Measurements from ENCODE around the gene MFAP3L.

Gene MFAP3L

GRCh38 chr4:170017252-170017651 is 8.9 kb downstream of the MFAP3L start:
- DNase-seq = no peak

DNA sequence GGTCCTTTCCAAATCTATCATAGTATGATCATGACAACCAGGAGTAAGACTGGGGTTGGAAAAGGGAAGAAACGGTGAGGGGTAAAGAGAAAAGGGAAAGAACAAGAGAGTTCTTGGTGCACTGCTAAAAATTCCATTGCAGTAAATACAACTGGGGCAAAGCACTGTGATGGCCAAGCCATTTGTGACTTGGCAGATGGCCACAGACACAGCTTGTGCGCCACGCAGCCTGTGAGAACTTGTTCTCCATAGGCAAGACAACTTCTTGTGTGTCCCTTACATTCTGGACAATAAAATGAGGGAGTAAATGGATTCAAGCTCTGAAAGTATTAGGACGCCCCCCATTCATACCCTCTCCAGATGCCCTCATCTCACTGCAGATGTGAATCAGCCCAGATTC is 10.9 kb downstream of the MFAP3L start:
- no peak for DNase-seq

- DNase-seq = no peak
Measured at GRCh38 chr4:170014359-170015011, 11.7 kb downstream of the MFAP3L start.

GRCh38 chr4:170012629-170012958 is 13.6 kb downstream of the MFAP3L start:
- DNase-seq = no peak

DNA sequence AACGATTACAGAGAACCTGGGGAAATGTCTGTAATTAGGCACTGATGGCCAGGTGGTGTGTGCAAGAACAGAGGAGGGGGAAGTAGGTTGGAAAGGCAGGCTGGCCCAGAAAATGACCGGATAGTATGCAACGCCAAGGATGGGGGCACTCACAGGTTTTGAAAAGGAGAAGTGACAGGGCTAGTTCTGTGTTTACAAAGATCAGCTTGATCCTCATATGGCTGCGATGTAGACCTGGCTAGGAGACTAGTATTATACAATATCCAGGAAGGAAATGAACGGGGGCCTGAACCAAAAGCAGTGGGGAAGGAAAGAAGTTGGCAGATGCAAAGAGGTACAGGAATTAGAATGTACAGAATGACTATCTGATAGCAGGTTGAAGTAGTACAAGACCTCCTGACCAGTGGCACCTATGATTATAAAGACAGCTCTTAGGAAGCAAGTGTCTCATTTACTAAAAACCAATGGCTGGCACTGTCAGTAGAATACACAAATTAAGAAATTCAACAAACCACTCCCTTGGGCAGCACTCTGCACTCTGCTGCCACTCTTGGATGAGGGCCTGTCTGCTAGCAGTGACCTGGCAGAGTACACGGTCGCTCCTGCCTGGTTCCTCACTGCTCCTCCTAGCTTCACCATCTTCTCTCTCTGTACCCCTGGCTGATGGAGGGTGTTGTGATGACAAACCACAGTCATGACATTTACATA is 14.1 kb downstream of the MFAP3L start:
- DNase-seq = no peak

DNA sequence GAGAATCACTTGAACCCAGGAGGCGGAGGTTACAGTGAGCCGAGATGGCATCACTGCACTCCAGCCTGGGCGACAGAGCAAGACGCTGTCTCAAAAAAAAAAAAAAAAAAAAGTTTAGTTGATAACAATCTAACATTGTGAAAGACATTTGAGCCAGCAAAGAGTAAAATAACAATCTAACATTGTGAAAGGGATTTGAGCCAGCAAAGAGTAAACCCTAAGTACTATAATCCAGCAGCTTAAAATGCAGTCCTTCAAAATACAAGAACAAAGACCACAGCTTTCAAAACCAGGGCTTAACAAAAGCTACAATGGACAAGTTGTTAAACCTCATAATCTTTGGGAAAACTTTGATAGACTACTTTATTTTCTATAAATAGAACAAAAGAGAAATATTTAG is 16.9 kb downstream of the MFAP3L start:
- no peak for DNase-seq

- no peak for DNase-seq
Measured at GRCh38 chr4:170008801-170009200, 17.4 kb downstream of the MFAP3L start.

GRCh38 chr4:170008371-170008770 is 17.8 kb downstream of the MFAP3L start:
- DNase-seq = no peak

DNA sequence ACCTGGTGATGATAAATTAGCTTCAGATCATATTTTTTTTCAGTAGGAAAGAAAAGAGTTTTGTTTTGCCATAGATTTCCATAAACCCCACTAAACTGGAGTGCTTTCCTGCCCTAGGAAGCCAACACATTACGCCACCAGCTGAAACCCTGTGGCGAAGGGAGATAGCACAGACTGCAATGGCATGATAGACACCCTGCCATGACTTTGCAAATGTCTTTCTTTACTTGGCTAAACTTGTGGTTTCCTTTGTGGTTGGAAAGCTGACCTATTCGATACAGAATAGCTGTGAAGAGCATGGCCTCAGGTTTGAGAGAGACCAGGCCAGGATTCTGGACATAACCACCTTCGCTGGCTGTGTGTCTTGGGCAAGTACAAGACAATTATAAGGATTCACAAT is 19.1 kb downstream of the MFAP3L start:
- no peak for DNase-seq

- DNase-seq = no peak
Measured at GRCh38 chr4:170005472-170005871, 20.7 kb downstream of the MFAP3L start.

DNA sequence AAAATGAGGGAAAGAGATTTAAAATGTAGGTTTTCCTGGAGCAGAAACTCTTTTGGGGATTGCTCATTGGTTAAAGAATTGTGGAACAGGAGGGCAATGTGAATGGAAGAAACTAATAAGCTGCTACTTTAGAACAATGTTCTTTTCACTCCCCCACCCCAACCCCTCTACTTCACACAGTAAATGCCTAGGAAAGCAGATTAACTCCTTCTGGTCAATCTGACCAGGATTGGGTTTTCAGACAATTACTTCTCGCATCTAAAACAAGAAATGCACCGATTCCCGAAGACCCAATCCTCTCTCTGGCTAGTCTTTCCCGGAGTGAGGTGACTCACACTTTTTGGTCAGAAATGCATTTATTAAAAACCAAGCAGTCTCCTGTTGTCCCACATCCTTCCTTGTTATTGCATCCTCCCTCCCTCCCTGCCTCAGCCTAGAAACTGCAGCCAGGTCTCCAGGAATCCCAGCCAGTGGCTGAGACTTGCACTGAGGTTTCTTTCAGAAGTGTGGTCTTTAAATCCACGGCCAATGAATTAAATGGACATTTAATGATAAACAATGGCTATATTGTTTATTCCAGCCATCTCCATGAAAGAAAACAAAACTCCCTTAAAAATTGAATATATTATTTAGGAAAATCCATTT is 21.4 kb downstream of the MFAP3L start:
- no peak for DNase-seq

DNA sequence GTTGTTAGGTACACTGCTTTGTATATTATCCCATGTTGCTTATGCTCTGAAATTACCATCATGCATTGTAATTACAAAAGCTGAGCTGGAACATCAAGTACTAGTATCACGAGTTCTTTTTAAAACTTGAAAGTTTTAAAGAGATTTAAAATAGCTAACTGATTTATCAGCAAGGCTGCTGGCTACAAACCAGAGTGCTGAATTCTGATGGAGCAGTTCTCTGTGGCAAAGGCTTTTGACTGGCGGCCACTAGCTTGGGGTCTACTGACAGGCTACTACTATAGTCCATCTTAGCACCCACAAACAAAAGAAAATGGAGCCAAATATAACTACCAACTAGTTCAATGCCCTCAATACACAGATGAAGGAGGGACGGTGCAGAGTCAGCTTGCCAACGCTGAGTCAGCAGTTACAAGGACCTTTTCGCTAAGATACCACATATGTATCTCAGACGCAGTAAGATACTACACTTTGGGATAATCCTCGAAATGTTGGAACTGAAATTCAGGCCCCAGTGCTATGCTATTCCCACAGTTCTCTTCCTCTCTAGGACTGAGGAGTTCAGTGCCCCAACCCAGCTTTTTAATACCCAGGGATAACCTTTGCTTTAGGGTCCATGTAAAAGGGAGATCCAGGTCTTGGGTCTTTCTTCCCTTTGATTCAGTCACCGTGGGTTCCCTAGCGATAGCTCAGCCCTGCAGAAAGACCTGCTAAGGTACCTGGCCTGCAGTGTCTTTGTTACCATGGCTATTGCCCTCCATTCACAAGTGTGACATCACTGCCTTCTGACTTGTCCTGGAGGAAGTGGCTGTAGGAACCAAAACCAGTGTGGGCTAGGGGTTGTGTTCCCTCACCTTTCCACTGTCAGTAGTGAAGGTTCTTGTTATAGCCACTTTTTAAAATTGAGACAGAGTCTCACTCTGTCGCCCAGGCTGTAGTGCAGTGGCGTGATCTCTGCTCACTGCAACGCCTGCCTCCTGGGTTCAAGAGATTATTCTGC is 22.8 kb downstream of the MFAP3L start:
- DNase-seq = no peak

- no peak for DNase-seq
Measured at GRCh38 chr4:170001745-170002267, 24.4 kb downstream of the MFAP3L start.

DNA sequence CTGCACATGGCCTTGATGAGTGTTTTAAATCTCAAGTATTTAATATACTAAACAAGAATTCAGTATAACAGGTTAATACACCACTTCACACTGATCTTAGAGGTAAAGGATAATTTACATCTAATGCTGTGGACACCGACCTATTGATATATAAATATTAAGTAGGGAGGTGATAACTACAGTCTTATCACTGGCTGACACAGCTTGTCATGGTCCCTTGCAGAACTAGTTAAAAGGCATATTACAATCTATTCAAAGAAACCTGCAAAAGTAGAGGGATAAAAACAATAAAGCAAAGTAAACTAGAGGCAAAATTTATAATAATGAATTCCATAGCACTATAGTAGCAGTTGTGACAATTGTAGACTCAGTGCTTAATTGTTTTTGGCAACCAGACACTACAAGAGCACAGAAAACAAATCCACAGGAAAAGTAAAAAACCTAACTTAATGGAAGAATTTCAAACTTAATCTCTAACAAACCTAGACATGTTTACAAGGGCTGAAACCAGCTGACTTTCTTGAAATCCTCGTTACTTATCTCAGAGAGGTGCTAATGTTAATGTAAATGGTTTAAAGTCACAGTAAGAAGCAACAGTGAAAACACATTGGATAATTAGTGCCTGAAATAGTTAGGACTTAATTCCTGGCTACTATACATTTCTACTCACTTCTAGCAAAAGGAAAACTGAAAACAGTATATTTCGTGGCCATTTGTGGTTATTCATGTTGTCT is 25.0 kb downstream of the MFAP3L start:
- DNase-seq = no peak

- no peak for DNase-seq
Measured at GRCh38 chr4:169999923-170000322, 26.3 kb downstream of the MFAP3L start.

DNA sequence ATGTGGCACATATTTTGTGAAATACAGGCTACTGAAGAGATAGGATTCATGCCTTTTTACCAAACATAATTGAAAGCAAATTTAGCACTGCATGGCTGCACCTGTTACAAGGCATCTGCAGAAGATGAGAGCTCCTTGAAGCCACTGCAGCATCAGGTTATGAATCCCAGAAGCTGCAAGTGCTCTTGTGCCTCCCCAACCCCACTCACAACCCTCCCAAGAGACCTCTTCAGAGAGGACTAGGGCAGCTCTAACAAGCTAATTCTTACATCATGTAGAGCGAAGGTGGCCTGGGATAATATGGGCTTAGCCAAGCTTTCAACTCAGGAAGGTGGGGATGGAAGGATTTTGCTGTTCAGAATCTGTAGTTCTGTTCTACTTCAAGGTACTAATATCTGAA is 27.2 kb downstream of the MFAP3L start:
- no peak for DNase-seq

DNA sequence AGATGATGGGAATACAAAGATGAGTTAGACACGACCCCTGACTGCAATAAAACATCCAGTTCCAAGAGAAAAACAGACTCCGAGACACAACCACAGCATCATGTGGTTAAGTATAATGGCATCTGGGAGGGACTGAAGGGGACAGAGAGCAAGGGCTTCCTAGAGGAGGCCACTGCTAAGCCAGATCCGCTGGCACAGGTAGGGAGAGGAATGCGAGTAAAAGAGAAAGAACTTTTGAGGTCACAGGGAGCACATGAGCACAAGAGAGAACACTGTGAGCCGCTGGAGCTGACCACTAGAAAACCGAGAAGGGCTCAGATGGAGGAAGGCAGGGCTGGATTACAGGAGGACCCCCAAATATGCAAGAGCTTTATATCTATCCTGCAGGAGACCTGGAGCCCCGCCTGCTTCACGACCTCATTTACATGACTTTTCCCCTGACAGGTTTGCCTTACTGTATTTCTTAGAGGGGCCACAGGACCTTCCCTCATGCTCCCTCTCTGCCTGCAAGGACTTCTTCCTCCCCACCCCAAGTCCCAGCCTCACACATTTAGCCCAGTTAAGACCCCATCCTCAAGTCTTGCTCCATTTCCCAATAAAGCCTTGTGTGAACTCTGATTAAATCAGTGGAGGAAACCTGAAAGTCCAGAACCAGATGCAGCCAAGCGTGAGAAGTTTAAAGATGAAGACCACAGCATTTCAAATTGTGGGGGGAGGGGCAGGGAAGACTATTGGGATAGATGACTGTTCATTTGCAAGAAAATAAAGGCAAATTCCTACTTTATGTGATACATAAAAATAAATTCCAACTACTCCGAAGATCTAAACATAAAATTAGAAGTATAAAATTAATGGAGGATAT is 29.6 kb downstream of the MFAP3L start:
- DNase-seq = no peak

DNA sequence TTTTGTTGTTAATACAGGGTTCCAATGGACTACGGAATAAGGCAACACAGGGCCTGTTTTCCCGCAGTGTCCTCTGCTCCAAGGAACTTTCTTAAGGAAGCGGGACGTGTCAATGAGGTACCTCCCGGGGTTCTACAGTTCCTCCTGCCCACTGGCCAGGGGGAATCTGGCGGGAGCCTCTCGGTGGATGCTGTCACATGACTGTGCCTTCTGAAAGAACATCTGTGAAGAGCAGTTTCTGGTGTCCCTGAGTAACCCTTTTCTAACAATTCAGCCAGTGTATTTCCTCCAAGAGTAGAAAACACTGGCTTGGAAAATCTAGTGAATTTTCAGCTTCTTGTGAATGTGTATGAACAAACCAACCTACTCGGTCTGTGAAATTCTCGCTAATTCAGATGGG is 32.7 kb downstream of the MFAP3L start:
- no peak for DNase-seq

DNA sequence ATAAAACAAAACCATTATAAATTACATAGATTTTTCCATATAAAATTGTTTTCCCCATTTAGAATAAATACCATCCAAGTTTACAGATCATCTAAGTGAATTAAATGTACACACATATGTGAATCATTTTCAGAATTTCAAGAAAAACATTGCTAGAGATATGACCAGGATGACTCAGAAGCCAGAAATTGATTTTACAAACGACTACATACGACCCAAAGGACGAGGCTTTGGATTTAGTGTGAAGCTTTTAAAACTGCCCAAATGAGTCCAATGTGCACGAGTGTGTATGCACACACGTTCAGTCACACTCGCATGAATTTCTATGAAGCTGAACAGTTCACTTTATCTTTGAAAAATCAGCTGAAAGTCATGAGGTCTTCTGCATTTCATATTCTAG is 37.9 kb downstream of the MFAP3L start:
- DNase-seq = no peak

GRCh38 chr4:169987327-169988228 is 38.6 kb downstream of the MFAP3L start:
- no peak for DNase-seq
